ENCODE measurements around the gene AKT3.

DNA sequence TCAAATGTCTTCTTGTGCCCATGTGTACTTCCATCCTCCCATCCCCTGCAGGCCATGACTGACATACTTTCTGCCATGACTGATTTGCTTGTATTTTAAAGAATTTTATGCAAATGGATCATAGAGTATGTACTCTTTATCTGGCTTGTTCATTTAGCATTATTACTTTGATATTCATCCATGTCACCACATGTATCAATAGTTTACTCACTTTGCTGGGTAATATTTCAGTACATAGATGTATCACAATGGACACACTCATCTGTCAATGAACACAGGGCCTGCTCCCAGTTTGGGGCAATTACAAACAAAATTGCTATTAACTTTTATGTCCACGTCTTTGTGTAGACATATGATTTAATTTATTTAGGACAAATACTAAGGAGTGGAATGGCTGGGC lies 335.1 kb downstream of the AKT3 start:
- no peak for TF ChIP-seq POLR2A (IDR thresholded peaks at IDR 0.05)
- no peak for TF ChIP-seq CTCF (IDR thresholded peaks at IDR 0.05)

All from thyroid gland (tissue), 4 donors.